ENCODE data around the gene GTF3C4.

The GTF3C4 gene

GRCh38 chr9:132739710-132740310, 69.5 kb downstream of the GTF3C4 start:
- DNase-seq, result no peak

DNA sequence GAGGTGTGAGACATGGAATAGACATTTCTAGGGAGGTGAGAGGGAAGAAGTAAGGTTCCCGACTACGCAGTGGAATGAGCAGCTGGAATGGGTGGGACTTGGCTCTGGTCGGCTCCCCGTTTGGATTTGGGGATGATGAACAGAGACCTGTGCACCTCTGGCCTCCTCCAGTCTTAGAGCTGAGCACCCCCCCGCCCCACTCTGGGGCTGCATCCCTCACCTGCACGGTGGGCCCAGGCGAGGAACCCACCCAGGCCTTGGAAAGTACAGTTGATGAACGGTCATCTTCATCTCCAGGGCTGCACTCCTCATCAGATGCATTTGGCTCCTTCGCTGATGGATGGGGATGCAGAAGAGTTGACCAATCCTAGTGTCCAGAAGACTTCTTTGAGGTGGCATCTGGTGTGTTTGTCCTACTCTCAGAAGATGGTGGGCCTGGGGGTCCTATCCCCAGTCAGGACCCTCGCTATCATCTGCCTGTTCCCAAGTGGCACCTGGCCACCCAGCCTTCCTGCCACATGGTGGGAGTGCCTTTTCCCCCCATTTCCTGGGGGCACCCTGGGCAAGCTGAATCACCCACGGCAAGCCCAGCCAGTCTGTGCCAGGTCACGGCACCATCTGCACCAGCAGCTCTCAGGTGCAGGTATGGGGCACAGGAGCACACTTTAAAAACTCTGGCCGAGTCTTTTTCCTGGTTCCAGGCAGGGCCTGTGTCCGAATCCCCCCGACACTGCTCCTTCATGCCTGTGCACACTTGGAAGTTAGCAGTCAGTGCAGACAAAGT, 70.5 kb downstream of the GTF3C4 start:
- no peak for DNase-seq

DNA sequence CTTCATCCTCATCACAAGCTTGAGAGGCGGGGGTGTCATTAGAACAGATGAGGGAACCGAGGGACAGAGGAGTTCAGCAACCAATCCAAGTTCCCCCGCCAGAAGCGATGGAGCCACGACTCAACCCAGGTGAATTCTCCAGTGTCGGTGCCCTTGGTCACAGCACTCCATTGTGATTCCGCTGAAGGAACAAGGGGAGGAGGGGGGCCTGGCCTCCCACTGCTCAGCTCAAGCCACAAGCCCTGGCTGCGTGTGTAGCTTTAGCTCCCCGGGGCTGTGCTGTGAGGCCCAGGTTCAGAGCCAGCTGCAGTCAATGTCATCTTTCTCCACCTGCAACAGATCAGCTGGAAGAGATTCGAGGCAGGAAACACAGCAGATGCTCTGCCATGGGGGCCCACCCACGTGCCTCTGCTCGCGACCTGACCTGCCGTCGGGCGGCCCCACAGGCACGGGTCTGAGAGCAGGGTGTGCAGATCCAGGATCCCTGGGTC, 72.6 kb downstream of the GTF3C4 start:
- DNase-seq, result no peak

GRCh38 chr9:132743931-132744479, 73.7 kb downstream of the GTF3C4 start:
- no peak for DNase-seq

Measured in DMS153 (cell line).